IMR-90 (cell line): Measurements from ENCODE around the gene AMBRA1.

ENCODE experiments used
- POLR2A ChIP-seq: IDR thresholded peaks from 2 replicates; pipeline ENCODE4 v1.6.1; 2012; ENCODE audit warnings: mild to moderate bottlenecking, low read depth, low read length
- SMC3 ChIP-seq: fragments of 150-350 bp; IDR thresholded peaks from 2 replicates; pipeline ENCODE4 v1.6.1; 2016; ENCODE audit warnings: low read depth, mild to moderate bottlenecking, antibody characterized with exemption, low read length, moderate library complexity
- TF ChIP-seq, protein P1 (sequence below): fragments of 150-350 bp; IDR thresholded peaks from 2 replicates; pipeline ENCODE4 v1.6.1; 2017; ENCODE audit warnings: mild to moderate bottlenecking, antibody characterized with exemption, low read length, low read depth
- TF ChIP-seq, protein P2 (sequence below): conservative IDR thresholded peaks from 2 replicates; pipeline ENCODE4 v1.5.1; 2012; ENCODE audit warnings: mild to moderate bottlenecking, low read depth, low read length, improper control_type of control experiment

DNA sequence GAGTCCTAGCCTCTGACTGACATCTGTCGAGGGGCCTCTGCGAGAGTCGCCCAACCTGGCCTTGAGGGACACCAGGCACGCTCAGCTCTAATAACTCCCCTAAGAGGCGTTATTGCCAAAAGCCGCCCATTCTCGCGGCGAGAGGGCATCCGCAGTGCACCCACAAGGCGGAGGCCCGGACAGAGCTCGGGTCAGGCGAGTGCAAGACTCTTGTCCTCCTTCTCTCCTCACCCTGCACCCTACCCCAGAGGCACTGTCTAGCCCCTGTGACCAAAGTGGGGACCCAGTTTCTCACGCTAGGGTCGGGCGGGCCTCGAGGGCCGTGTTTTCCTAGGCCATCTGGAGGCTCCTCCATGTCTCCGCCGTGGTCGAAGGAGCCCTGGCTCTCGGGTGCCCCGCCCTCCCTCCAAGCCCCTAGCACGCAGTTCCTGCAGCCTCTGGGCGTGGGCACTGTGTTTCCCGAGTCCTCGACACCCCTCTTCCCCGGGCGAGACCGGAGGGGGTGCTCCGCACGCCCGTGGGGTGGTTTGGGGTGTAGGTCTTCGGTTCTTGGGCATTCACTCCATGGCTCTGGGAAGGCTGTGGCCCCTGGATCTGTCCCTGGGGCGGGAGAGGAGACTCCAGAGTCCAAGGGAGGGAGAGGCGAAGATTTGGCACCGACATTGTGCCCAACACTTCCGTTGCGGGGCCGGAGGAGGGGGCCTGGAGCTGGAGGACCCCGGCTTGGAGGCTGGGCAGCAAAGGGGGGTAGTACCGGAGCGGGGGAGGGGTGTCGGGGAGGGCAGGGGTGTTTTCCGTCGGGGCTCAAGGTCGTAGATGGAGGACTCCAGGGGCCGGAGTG is 203.3 kb downstream of the AMBRA1 start:
- TF ChIP-seq, protein P1, sequence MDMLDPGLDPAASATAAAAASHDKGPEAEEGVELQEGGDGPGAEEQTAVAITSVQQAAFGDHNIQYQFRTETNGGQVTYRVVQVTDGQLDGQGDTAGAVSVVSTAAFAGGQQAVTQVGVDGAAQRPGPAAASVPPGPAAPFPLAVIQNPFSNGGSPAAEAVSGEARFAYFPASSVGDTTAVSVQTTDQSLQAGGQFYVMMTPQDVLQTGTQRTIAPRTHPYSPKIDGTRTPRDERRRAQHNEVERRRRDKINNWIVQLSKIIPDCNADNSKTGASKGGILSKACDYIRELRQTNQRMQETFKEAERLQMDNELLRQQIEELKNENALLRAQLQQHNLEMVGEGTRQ, result no peak
- TF ChIP-seq, protein P2, sequence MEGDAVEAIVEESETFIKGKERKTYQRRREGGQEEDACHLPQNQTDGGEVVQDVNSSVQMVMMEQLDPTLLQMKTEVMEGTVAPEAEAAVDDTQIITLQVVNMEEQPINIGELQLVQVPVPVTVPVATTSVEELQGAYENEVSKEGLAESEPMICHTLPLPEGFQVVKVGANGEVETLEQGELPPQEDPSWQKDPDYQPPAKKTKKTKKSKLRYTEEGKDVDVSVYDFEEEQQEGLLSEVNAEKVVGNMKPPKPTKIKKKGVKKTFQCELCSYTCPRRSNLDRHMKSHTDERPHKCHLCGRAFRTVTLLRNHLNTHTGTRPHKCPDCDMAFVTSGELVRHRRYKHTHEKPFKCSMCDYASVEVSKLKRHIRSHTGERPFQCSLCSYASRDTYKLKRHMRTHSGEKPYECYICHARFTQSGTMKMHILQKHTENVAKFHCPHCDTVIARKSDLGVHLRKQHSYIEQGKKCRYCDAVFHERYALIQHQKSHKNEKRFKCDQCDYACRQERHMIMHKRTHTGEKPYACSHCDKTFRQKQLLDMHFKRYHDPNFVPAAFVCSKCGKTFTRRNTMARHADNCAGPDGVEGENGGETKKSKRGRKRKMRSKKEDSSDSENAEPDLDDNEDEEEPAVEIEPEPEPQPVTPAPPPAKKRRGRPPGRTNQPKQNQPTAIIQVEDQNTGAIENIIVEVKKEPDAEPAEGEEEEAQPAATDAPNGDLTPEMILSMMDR, result no peak
- no peak for TF ChIP-seq POLR2A
- no peak for TF ChIP-seq SMC3
